GM18511 (cell line): Measurements from ENCODE around the gene NEXN.
A peak's percentile ranks its signal among the peaks of the same experiment; 100 is the strongest.
"Not testable (repeated sequence)": the region's sequence is repeated elsewhere in the genome, so short reads cannot be mapped to it uniquely, and the experiment has no call there.

Experiments used
- ATAC-seq: cut with Tn5 transposase; IDR thresholded peaks from one replicate; pipeline ENCODE4 v1.9.1; 2021; ENCODE audit warnings: mild to moderate bottlenecking, moderate library complexity; ENCODE audit not compliant: unreplicated experiment

Gene NEXN

GRCh38 chr1:77958391-77958790 lies 70.0 kb downstream of the NEXN start:
- ATAC-seq, result no peak

DNA sequence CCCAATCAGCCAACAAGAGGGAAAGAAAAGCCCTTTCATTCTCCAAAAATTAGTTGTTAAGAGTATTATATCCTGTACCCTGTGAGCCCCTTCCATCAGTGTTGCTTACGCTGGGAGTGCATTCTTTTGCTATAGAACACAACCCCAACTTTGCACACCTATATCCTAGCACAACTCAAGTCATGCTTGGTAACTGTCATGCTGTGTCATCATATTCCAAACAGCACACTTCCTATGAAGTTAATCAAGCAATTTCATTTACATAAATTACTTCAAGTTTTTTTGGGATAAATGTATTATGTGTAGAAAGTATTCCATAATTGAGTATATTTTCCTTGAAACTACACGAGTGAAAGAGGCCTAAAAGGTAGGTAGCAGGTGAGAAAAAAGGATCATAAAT lies 70.4 kb downstream of the NEXN start:
- ATAC-seq, result no peak

GRCh38 chr1:77961392-77961791 lies 73.0 kb downstream of the NEXN start:
- ATAC-seq, result no peak

- ATAC-seq, result no peak
These were observed 77.9 kb downstream of the NEXN start for GRCh38 chr1:77966291-77966690.

DNA sequence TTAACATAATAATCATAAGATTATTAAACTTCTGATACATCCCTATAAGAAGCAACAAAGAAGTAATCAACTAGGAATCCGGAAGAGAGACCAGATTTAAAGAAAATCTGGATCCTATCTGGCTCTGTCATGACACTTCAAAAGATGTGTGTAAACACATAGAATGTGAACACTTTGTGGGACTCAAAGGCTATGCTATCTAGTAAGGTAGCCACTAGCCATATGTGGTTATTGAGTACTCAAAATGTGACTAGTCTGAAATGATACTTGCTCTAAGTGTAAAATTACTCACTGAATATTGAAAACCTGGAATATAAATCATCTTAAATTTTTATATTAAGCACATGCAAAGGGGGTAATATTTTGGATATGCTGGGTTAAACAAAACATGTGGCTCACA lies 81.8 kb downstream of the NEXN start:
- no peak for ATAC-seq

DNA sequence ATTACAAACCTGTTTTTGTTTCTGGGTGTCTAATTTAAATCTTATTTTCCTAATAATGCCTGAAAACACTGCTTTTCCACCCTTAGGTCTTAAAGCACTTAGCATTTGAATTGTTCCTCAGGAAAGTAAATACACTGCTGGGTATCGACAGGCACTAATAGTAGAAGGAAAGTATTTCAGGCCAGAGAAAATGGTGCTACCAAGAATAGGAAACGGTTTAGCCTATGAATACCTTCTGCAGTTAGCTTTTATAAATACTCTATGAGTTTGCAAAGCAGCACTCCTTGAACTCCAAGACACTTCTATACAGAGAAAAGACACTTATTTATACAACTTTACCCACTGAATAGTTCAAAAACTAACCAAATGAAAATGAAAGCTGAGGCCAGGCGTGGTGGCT lies 83.7 kb downstream of the NEXN start:
- no peak for ATAC-seq

- no peak for ATAC-seq
These were observed 87.0 kb downstream of the NEXN start for GRCh38 chr1:77975386-77975785.

GRCh38 chr1:77975907-77976306 lies 87.5 kb downstream of the NEXN start:
- no peak for ATAC-seq

DNA sequence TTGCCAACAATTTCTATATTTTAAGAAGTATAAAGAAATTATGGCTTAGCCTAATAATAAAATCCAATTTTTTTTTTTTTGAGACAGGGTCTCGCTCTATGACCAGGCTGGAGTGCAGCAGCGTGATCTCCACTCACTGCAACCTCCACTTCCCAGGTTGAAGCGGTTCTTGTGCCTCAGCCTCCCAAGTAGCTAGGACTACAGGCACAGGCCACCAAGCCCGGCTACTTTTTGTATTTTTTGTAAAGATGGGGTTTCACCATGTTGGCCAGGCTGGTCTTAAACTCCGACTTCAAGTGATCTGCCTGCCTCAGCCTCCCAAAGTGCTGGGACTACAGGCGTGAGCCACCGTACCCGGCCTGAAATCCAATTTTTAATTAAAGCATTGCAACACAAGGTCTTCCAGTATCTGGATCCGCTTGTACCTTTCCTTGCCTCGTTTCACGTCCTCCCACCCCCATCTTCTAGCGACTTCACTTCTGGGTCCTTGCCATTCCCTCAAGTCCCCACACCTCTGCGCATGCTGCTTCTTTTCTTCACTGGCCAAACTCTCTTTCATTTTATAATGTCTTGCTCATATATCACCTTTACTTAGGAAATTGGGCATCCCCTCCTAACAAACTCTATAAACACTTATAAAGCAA lies 88.1 kb downstream of the NEXN start:
- ATAC-seq, result no peak

DNA sequence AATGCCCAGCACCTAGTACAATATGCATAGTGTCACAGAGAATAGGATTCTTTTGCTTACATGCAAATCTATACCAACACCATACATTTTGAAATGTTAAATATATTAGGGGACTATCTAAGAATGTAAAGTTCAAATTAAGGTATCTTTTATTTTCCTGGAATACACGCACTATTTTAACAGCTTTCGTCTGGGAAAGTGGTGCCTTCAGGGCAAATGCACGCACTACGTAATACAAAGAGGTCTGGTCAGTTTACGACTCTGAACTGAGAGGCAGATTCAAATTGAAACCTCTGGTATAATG lies 89.5 kb downstream of the NEXN start:
- ATAC-seq, result no peak

DNA sequence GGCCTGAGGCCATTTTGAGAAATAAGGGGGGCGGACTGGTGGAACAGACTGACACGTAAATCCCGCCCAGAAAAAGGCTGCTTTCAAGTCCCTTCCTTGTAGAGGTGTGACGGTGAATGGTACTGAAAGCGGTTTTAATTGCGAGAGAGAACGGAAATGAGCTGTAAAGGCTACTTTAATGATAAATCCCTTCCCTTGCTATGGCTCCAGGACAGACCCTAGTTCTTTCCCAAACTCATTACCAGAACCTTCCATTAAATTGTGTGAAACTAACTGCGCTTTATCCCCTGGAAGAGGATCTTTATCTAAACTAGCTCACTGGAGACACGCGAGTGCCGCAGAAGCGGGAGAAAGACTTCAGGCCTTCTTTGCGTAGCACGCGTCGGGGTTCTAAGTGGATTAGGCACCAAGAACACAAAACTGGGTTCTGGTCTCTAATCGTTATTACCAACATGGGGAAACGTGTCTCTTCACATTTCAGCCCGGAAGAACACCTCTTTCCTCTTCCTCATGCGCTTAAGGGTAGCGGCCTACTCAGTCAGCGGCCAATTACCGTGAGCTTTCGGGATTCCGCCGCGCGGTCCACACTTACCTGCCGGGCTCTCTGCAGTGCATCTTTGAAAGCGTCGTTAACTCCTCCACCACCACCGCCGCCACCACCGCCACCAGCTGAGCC lies 90.0 kb downstream of the NEXN start:
- ATAC-seq, result peak; percentile 66

- ATAC-seq, result peak; percentile 79
These were observed 90.8 kb downstream of the NEXN start, which contains the start of gene FUBP1 for GRCh38 chr1:77978969-77979876. FUBP1 (minus strand) TSS chr1:77979072; CDS start chr1:77979004, 68 bp downstream.

DNA sequence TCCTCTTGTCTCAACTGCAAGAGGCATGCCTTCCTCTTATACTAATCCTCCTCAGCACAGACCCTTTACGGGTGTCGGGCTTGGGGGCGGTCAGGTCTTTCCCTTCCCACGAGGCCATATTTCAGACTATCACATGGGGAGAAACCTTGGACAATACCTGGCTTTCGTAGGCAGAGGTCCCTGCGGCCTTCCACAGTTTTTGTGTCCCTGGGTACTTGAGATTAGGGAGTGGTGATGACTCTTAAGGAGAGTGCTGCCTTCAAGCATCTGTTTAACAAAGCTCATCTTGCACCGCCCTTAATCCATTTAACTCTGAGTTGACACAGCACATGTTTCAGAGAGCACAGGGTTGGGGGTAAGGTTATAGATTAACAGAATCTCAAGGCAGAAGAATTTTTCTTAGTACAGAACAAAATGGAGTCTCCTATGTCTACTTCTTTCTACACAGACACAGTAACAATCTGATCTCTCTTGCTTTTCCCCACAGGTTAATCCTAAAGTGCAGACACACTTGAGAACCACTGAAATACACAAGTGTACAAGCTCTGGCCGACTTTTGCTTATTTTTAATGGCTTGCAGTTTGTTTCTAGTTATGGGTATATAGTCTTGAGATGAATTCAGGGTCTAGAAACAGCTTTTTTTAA lies 95.0 kb downstream of the NEXN start:
- ATAC-seq, result not testable (repeated sequence)

- ATAC-seq, result no peak
These were observed 95.6 kb downstream of the NEXN start for GRCh38 chr1:77983997-77984355.

DNA sequence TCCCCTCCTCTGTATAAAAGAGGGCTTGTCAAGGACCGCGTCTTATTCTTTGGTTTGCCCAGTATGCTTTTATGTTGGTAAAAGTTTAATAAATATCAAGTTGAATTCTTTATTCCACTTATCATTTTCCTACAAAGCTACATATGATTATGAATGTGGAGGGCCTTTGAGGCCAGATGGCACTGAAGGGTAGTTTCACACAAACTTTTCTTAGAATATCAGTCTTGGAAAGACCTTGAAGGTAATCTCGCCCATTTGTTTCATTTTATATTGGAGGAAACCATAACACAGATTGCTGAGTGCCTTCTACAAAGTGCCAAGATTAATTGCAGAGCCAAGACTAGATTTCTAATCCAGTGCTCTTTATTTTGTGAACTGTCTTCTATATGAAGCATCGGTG lies 96.2 kb downstream of the NEXN start:
- no peak for ATAC-seq

GRCh38 chr1:77986810-77987209 lies 98.4 kb downstream of the NEXN start:
- ATAC-seq, result no peak

GRCh38 chr1:77987919-77988318 lies 99.5 kb downstream of the NEXN start:
- no peak for ATAC-seq

GRCh38 chr1:77989744-77990143 lies 101.3 kb downstream of the NEXN start:
- no peak for ATAC-seq

DNA sequence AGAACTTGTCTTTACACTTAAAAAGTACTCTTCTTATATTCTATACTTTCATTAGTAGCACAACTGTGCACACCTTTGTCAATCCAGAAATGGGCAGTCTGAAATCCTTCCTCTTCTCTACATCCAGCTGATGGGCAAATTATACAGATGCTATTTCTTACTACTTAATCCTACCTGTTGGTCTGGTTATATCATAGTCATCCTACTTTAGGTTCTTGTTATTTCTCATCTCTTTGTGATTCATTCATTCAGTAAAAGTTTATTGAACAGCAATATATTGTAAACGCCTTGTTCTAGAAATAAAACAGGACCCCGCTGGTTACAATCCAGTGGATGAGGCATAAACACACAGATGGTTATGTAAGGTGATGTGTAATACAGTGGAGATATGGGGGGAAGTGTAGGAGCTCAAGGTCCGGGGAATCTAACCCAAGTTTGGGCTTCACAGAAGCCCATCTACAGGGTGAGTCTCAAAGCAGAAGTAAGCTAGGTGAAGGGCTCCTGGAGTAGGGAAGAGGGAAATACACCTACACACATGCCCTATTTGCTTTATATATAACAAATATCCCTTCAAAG lies 102.3 kb downstream of the NEXN start:
- ATAC-seq, result no peak

DNA sequence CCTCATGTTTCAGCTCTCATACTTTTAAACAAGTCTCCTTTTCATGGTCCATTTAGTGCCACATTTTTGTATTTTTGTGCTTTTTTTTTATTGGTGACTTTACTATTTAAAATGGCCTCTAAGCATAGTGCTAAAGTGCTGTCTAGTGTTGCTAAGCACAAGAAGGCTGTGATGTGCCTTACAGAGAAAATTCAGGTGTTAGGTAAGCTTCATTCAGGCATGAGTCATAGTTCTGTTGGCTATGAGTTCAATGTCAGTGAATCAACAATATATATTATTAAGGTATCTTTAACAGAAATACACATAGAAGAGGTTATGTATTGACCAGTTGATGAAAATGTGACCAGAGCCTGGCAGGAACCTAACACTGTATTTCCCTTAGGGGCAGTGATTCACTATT lies 103.2 kb downstream of the NEXN start:
- ATAC-seq, result no peak
